ENCODE results near the gene GRAPL.
"Not testable (repeated sequence)": the region's sequence is repeated elsewhere in the genome, so short reads cannot be mapped to it uniquely, and the experiment has no call there.

DNA sequence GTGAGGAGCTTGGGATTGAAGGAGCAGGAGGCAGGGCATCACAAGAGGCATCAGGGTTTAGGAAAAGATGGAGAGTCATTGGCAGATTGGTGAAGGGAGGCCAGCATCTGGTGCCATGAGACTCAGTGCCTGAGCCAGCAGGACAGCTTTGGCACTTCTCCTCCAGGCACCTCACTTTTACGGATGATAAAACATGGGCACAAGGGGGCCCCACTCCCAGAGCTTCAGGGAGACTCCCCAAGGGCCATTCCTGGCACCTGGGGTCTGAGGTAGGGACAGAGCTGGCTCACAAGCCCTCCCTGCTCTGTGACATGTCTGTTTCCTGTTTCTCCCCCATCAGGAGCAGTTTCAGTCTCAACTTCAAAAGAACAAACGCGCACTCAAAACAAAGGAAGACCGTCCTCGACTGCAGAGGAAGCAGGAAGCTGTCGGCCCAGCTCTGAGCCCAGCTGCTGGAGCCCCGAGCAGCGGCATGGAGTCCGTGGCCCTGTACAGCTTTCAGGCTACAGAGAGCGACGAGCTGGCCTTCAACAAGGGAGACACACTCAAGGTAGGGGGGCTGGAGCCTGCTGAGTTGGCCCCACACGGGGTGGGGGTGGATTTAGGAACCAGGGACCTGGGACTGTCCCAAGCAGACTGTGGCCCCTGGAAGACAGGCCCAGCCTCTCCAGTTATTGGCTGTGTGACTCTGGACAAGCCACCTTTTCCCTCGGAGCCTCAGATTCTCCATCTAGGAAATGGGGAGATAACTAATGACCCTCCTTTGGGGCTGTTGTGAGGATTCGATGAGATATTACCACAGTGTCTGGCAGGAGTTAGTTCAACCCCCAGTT lies at the start of gene GRAPL:
- TF ChIP-seq POU2F2, POLR2A, POLR2AphosphoS5 (IDR thresholded peaks at IDR 0.05; ENCODE audit: low read depth, low read length): not testable (repeated sequence)
